ENCODE data around the gene PTPN14. TPM values are rescaled to one million over a fixed set of nuclear protein-coding genes. Genes with fewer than 3 reads are reported as not detected.
"Not testable (repeated sequence)": the region's sequence is repeated elsewhere in the genome, so short reads cannot be mapped to it uniquely, and the experiment has no call there.

Gene PTPN14
- total RNA-seq (10 to 100 TPM; 48.3 to 50.5 TPM), polyA plus RNA-seq (1 to 10 TPM; 7.3 to 8.0 TPM)
- long read RNA-seq, donor 1, partial matches to known transcripts = 27 of 49 reads
- long read RNA-seq, donor 1, other reads (novel, unspliced or antisense) = 22 of 49 reads
- long read RNA-seq, donor 2, partial matches to known transcripts = 4 of 17 reads
- long read RNA-seq, donor 2, other reads (novel, unspliced or antisense) = 13 of 17 reads

DNA sequence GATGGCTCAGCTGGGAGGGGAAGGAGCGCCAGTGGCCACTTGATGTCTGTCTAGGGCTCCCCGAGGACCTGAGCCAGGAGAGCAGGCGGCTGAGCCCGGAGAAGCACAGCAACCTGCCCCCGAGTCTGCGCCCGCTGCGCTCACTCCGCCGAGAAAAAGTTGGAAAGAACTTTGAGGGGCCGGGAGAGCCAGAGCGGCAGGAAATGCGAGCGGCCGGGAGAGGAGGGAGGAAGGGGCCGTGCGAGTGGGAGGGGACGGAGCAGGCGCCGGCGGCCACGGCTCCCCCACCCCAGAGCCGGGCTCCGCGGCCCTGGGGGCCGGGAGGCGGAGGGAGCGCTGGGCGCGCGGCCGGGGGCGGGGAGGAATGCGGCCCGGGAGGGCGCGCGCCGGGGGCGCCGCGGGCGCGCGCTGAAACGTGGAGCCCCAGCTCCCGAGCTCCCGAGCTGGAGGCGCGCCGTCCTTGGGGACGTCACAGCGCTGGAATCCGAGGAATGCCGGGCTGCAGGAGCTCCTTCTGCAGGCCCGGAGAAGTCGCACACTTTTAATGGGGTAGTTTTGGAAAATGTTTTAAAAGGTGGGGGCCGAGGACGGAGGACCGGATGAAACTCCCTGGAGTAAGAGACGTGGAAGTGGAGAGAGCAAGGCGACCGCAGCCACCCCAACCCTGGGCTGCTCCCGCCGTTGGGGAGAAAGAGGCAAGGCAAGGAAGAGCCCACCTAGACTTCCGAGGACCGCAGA, at the start of gene PTPN14:
Gene PTPN14, minus strand, starts transcription at position 167 of the 738 bp plus-strand sequence. CDS start 86,799 bp downstream, outside the sequence.
- ATAC-seq (ENCODE audit: low FRiP score) (peak; percentile 92), DNase-seq (peak; percentile 89 to 96)
- intact Hi-C loops (cut with DNase I) = loop anchor here in 1 of 2 donors (5.0 kb wide), 1 partner anchor 59 kb away; no protein-coding TSS in a partner anchor
- no peaks in the 10 kb centered on the region for H3K36me3 ChIP-seq (ENCODE audit: control insufficient read depth in 1 of 2, insufficient read depth in 2 of 2, low read length in 1 of 2)
- H3K4me1 ChIP-seq (ENCODE audit: control insufficient read depth in 1 of 2, insufficient read depth in 2 of 2, low read length in 2 of 2) = no peaks in the 10 kb centered on the region
- no peaks in the 10 kb centered on the region for H3K9me3 ChIP-seq (ENCODE audit: control insufficient read depth, low read length)
- H3K27me3 ChIP-seq (ENCODE audit: control insufficient read depth in 1 of 2, insufficient read depth in 2 of 2, low read length in 1 of 2) = no peaks in the 10 kb centered on the region
- WGBS, 2 donors = 0 to 1% methylated on average over 49 to 67 of the region's 67 CpGs
- peak within 1 kb of the TSS; percentile 94 to 98 for H3K27ac ChIP-seq (ENCODE audit: low read depth in 1 of 2, low read length in 2 of 2)
- peak within 1 kb of the TSS; percentile 69 to 80 for H3K4me3 ChIP-seq (ENCODE audit: low read length in 2 of 2)

DNA sequence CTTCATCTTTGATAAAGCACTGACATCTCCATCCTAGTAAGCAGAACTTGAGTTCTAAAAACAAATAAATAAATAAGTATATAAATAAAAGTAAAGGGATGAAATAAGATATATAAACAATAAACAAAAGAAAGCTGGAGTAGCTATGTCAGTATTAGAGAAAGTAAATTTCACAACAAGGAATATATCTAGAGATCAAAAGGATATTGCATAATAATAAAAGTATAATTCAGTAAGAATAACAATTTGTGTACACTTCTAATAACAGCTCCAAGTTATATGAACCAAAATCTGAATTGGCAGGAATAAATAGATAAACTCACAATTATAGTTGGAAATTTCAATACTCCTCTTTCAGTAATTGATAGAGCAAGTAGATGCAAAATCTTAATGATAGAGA, 41.8 kb upstream of the PTPN14 start:
- Histone ChIP-seq H3K36me3 (ENCODE audit: control insufficient read depth in 1 of 2, insufficient read depth in 2 of 2, low read length in 1 of 2) (no peaks in the 10 kb centered on the region), H3K27ac (ENCODE audit: low read depth in 1 of 2, low read length in 2 of 2) (no peak overlapping the region), H3K27me3 (ENCODE audit: control insufficient read depth in 1 of 2, insufficient read depth in 2 of 2, low read length in 1 of 2) (no peaks in the 10 kb centered on the region), H3K9me3 (ENCODE audit: control insufficient read depth, low read length) (no peaks in the 10 kb centered on the region), H3K4me3 (ENCODE audit: low read length in 2 of 2) (no peak overlapping the region), H3K4me1 (ENCODE audit: control insufficient read depth in 1 of 2, insufficient read depth in 2 of 2, low read length in 2 of 2) (no peaks in the 10 kb centered on the region)
- intact Hi-C loops (cut with DNase I) = no loop called here
- ATAC-seq (ENCODE audit: low FRiP score) = no peak
- no peak for DNase-seq

DNA sequence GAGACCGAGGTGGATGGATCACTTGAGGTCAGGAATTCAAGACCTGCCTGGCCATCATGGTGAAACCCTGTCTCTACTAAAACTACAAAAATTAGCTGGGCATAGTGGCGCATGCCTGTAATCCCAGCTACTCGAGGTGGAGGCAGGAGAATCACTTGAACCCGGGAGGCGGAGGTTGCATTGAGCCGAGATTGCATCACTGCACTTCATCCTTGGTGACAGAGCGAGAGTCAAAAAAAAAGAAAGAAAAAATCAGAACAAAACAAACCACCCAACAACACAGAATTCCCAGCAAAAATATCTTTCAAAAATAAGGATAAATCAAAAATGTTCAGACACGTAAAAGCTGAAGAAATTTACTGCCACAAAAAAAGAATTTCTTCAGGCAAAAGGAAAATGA, 40.5 kb upstream of the PTPN14 start:
- H3K36me3 ChIP-seq (ENCODE audit: control insufficient read depth in 1 of 2, insufficient read depth in 2 of 2, low read length in 1 of 2); H3K27me3 ChIP-seq (ENCODE audit: control insufficient read depth in 1 of 2, insufficient read depth in 2 of 2, low read length in 1 of 2); H3K4me1 ChIP-seq (ENCODE audit: control insufficient read depth in 1 of 2, insufficient read depth in 2 of 2, low read length in 2 of 2); H3K27ac ChIP-seq (ENCODE audit: low read depth in 1 of 2, low read length in 2 of 2); intact Hi-C loops (cut with DNase I); DNase-seq; ATAC-seq (ENCODE audit: low FRiP score); H3K4me3 ChIP-seq (ENCODE audit: low read length in 2 of 2); H3K9me3 ChIP-seq (ENCODE audit: control insufficient read depth, low read length): not testable (repeated sequence)
- WGBS, 2 donors = 85% methylated on average over 8 of the region's 8 CpGs

DNA sequence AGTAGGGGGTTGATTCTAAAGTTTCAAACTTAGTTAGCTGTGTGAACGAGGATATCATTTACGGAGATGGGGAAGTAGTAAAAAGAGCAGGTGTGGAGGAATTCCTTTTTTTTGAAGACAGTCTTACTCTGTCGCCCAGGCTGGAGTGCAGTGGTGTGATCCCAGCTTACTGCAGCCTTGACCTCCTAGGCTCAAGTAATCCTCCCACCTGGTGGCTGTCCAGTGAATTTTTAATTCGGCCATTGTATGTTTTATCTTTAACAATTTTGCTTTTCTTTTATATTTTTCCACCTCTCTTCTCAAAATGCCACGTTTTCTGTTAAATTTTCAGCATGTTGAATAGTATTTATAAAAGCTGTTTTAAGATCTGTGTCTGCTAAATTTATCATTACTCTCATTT, 39.3 kb upstream of the PTPN14 start:
- Histone ChIP-seq H3K27ac (ENCODE audit: low read depth in 1 of 2, low read length in 2 of 2) (no peak overlapping the region), H3K4me3 (ENCODE audit: low read length in 2 of 2) (no peak overlapping the region), H3K36me3 (ENCODE audit: control insufficient read depth in 1 of 2, insufficient read depth in 2 of 2, low read length in 1 of 2) (no peaks in the 10 kb centered on the region), H3K27me3 (ENCODE audit: control insufficient read depth in 1 of 2, insufficient read depth in 2 of 2, low read length in 1 of 2) (no peaks in the 10 kb centered on the region), H3K4me1 (ENCODE audit: control insufficient read depth in 1 of 2, insufficient read depth in 2 of 2, low read length in 2 of 2) (no peaks in the 10 kb centered on the region), H3K9me3 (ENCODE audit: control insufficient read depth, low read length) (no peaks in the 10 kb centered on the region)
- intact Hi-C loops (cut with DNase I) = no loop called here
- ATAC-seq (ENCODE audit: low FRiP score) (no peak), DNase-seq (no peak)
- 91 to 92% methylated on average over 5 of the region's 5 CpGs for WGBS, 2 donors

DNA sequence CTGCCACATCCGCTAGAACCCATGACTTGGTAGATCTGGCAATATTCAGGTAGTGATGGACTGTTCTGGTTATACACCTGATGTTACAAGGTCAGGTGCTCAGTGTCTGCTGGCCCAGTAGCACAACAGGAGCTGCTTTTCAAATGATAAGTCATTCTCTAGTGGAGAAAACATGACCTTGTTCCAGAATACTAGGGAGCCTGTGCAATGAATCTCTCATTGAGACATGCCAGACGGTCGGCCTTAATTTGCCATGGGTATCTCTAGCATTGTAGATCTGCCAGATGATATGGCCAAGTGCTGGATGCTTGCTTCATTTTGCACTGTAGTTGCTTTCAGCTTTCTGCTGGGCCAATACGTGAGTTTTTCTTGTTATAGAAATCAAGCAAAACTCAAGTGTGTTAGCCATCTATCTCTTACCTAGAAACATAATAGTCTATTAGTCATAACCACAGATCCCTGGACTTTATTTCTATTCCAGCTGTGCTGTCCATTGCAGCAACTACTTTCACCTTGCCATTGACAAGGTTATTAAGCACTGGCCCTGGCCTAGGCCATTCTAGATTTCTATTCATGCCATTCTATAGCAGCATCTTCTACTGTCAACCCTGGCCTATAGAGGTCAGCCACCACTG, 37.7 kb upstream of the PTPN14 start:
- Histone ChIP-seq H3K4me3 (ENCODE audit: low read length in 2 of 2) (no peak overlapping the region), H3K27me3 (ENCODE audit: control insufficient read depth in 1 of 2, insufficient read depth in 2 of 2, low read length in 1 of 2) (no peaks in the 10 kb centered on the region), H3K9me3 (ENCODE audit: control insufficient read depth, low read length) (no peaks in the 10 kb centered on the region), H3K36me3 (ENCODE audit: control insufficient read depth in 1 of 2, insufficient read depth in 2 of 2, low read length in 1 of 2) (no peaks in the 10 kb centered on the region), H3K27ac (ENCODE audit: low read depth in 1 of 2, low read length in 2 of 2) (no peak overlapping the region), H3K4me1 (ENCODE audit: control insufficient read depth in 1 of 2, insufficient read depth in 2 of 2, low read length in 2 of 2) (no peaks in the 10 kb centered on the region)
- WGBS, 2 donors = 86 to 90% methylated on average over 4 of the region's 4 CpGs
- ATAC-seq (ENCODE audit: low FRiP score) (no peak), DNase-seq (no peak)
- intact Hi-C loops (cut with DNase I) = loop anchor here (5.0 kb wide), 1 partner anchor 327 kb away; no protein-coding TSS in a partner anchor

DNA sequence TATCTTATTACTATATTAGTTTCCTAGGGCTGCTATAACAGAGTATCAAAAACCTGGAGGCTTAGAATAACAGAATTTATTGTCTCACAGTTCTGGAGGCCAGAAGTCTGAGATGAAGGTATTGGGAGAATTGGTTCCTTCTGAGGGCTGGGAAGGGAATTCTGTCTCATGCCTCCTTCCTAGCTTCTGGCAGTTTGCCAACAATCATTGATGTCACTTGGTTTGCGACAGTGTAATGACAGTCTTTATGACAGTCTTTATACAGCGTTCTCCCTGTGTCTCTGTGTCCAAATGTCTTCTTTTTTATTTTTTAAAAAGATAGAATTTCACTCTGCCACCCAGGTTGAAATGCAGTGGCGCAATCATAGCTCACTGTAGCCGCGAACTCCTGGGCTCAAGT, 35.8 kb upstream of the PTPN14 start:
- H3K36me3 ChIP-seq (ENCODE audit: control insufficient read depth in 1 of 2, insufficient read depth in 2 of 2, low read length in 1 of 2) = no peaks in the 10 kb centered on the region
- intact Hi-C loops (cut with DNase I) = loop anchor here (5.0 kb wide), 1 partner anchor 325 kb away; no protein-coding TSS in a partner anchor
- H3K4me3 ChIP-seq (ENCODE audit: low read length in 2 of 2) = no peak overlapping the region
- H3K4me1 ChIP-seq (ENCODE audit: control insufficient read depth in 1 of 2, insufficient read depth in 2 of 2, low read length in 2 of 2) = no peaks in the 10 kb centered on the region
- H3K27me3 ChIP-seq (ENCODE audit: control insufficient read depth in 1 of 2, insufficient read depth in 2 of 2, low read length in 1 of 2) = no peaks in the 10 kb centered on the region
- ATAC-seq (ENCODE audit: low FRiP score) (no peak), DNase-seq (no peak)
- 86 to 90% methylated on average over 5 of the region's 5 CpGs for WGBS, 2 donors
- no peak overlapping the region for H3K27ac ChIP-seq (ENCODE audit: low read depth in 1 of 2, low read length in 2 of 2)
- H3K9me3 ChIP-seq (ENCODE audit: control insufficient read depth, low read length) = no peaks in the 10 kb centered on the region

DNA sequence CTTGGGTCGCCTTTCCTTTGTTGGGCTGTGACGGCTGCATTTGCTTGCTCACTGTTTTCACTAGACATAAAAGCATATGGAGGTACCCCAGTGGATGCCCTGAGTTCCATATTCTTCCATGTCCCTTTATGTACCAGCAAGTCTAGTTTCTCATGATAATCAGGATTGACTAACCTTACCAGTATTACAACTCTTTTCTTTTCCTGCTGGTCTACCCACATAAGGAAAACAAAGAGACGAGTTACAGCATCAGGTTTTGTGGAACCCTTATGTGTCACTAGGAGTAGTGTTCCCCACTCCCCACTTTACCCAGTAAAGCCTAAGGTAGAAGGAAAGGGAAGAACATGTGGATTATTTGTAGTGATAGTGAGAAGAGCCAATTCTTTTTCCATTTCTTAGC, 35.2 kb upstream of the PTPN14 start:
- H3K27ac ChIP-seq (ENCODE audit: low read depth in 1 of 2, low read length in 2 of 2) = no peak overlapping the region
- intact Hi-C loops (cut with DNase I) = loop anchor here (5.0 kb wide), 1 partner anchor 324 kb away; no protein-coding TSS in a partner anchor
- no peak overlapping the region for H3K4me3 ChIP-seq (ENCODE audit: low read length in 2 of 2)
- H3K4me1 ChIP-seq (ENCODE audit: control insufficient read depth in 1 of 2, insufficient read depth in 2 of 2, low read length in 2 of 2) = no peaks in the 10 kb centered on the region
- 91 to 94% methylated on average over 3 of the region's 3 CpGs for WGBS, 2 donors
- no peak for ATAC-seq (ENCODE audit: low FRiP score)
- no peaks in the 10 kb centered on the region for H3K9me3 ChIP-seq (ENCODE audit: control insufficient read depth, low read length)
- no peaks in the 10 kb centered on the region for H3K36me3 ChIP-seq (ENCODE audit: control insufficient read depth in 1 of 2, insufficient read depth in 2 of 2, low read length in 1 of 2)
- no peaks in the 10 kb centered on the region for H3K27me3 ChIP-seq (ENCODE audit: control insufficient read depth in 1 of 2, insufficient read depth in 2 of 2, low read length in 1 of 2)
- no peak for DNase-seq

DNA sequence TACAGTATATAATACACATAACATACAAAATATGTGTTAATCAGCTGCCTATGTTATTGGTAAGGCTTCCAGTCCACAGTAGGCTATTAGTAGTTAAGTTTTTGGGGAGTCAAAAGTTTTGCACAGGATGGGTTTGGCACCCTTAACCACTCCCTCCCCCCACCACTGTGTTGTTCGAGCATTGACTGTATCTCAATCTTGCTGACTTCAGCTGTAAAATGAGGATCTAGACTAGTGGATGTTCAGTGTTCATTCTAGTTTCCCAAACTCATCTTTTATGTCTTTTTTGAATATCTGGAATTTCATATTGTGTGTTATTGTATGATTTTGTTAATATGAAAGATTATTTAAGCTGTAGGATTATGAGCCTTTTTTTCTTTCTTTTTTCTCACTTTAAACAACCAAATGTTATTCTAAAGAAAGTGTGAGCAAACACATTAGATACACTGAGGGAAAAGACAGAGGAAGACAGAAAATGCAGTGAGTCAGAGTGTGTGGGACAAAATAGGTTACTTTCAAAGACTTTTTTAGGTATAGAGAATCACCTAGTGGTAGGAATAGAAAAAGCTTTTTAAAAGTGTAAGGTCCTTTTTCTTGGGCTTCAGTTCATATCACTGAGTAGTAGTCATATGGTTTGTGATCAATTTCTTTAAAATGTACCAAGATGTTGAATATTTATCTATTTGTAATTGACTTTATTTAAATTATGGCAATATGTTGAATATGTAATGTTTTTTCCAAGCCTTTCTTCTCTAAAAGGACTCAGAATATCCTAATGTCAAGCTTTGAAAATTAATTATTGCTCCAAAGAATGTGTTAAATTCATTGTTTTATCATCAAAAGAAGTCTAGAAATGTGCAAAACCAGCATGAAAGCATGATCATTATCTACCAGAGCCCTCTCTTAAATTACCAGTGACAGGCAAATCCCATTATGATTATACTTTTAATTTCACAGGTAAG, 33.7 kb upstream of the PTPN14 start:
- Histone ChIP-seq H3K9me3 (ENCODE audit: control insufficient read depth, low read length) (no peaks in the 10 kb centered on the region), H3K27ac (ENCODE audit: low read depth in 1 of 2, low read length in 2 of 2) (no peak overlapping the region), H3K4me3 (ENCODE audit: low read length in 2 of 2) (no peak overlapping the region), H3K4me1 (ENCODE audit: control insufficient read depth in 1 of 2, insufficient read depth in 2 of 2, low read length in 2 of 2) (no peaks in the 10 kb centered on the region), H3K36me3 (ENCODE audit: control insufficient read depth in 1 of 2, insufficient read depth in 2 of 2, low read length in 1 of 2) (no peaks in the 10 kb centered on the region), H3K27me3 (ENCODE audit: control insufficient read depth in 1 of 2, insufficient read depth in 2 of 2, low read length in 1 of 2) (no peaks in the 10 kb centered on the region)
- ATAC-seq (ENCODE audit: low FRiP score) (peak; percentile 65), DNase-seq (no peak)
- intact Hi-C loops (cut with DNase I) = loop anchor here (2.0 to 5.0 kb wide), 4 partner anchors 196 to 323 kb away; no protein-coding TSS in a partner anchor
- 47 to 49% methylated on average over 1 of the region's 1 CpG for WGBS, 2 donors

Data from aorta (tissue), 5 donors.